ENCODE results near the gene MACF1. TPM values are rescaled to one million over a fixed set of nuclear protein-coding genes. Genes with fewer than 3 reads are reported as not detected.
"Not testable (repeated sequence)": the region's sequence is repeated elsewhere in the genome, so short reads cannot be mapped to it uniquely, and the experiment has no call there.

MACF1 gene
- total RNA-seq, 4 donors from 2014 or later: 386 to 627 (median 576) TPM

GRCh38 chr1:39160703-39161102 lies 43.8 kb upstream of the MACF1 start:
- intact Hi-C loops (cut with DNase I): no loop called here
- no peak overlapping the region for H3K27ac ChIP-seq (replicated peaks in 1 of 4)
- H3K4me1 ChIP-seq: peaks cover 45 to 77% (median 73%) of the 10 kb centered on the region in 4 donors

GRCh38 chr1:39161811-39162210 lies 42.7 kb upstream of the MACF1 start:
- WGBS: 95% methylated on average over 8 of the region's 8 CpGs
- H3K9me3 ChIP-seq; H3K27me3 ChIP-seq; H3K4me3 ChIP-seq; H3K36me3 ChIP-seq; H3K27ac ChIP-seq (replicated peaks in 1 of 4); DNase-seq (ENCODE audit: extremely low spot score); intact Hi-C loops (cut with DNase I): not testable (repeated sequence)
- H3K4me1 ChIP-seq: peaks cover 53 to 80% (median 75%) of the 10 kb centered on the region in 4 donors

More at GRCh38 chr1:39160703-39161102, 43.8 kb upstream of the MACF1 start:
- H3K27me3 ChIP-seq: no peaks in the 10 kb centered on the region
- H3K36me3 ChIP-seq: no peaks in the 10 kb centered on the region
- TF ChIP-seq EP300 (IDR thresholded peaks at IDR 0.05): no peak
- TF ChIP-seq POLR2AphosphoS5 (IDR thresholded peaks at IDR 0.05): no peak
- no peak for TF ChIP-seq CTCF (IDR thresholded peaks at IDR 0.05)
- no peak for TF ChIP-seq POLR2A (IDR thresholded peaks at IDR 0.05; ENCODE audit: low read depth)
- no peak for DNase-seq (ENCODE audit: extremely low spot score)
- no peak overlapping the region for H3K4me3 ChIP-seq
- no peaks in the 10 kb centered on the region for H3K9me3 ChIP-seq

- H3K9me3 ChIP-seq: no peaks in the 10 kb centered on the region
- H3K36me3 ChIP-seq: no peaks in the 10 kb centered on the region
- no peak for DNase-seq (ENCODE audit: extremely low spot score)
- H3K27ac ChIP-seq (replicated peaks in 1 of 4): peak overlapping the region in 1 of 4 donors; percentile 38
- no peaks in the 10 kb centered on the region for H3K27me3 ChIP-seq
- intact Hi-C loops (cut with DNase I): no loop called here
- no peak overlapping the region for H3K4me3 ChIP-seq
- peaks cover 48 to 80% (median 74%) of the 10 kb centered on the region in 4 donors for H3K4me1 ChIP-seq
- TF ChIP-seq POLR2AphosphoS5 (IDR thresholded peaks at IDR 0.05) (no peak), EP300 (IDR thresholded peaks at IDR 0.05) (no peak), CTCF (IDR thresholded peaks at IDR 0.05) (no peak), POLR2A (IDR thresholded peaks at IDR 0.05; ENCODE audit: low read depth) (no peak)
Measured at GRCh38 chr1:39163469-39163868, 41.0 kb upstream of the MACF1 start.

DNA sequence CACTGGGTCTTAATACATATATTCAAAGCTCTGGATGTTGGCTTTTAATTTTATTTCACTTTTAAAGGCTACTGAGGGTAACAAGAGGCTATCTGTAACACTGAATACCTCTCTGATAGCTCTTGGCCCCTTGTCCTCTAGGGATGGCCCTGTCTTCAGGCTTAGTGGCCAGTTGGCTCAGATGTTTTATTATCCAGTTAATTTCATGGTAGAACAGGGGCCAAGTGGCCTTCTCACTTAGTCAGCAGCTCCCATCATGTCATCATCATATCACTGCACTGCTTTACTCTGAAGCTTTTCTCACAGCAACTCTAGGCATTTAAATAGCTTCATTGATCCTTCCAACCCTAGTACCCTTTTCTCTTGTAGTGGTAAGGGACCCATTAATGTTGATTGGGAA lies 40.2 kb upstream of the MACF1 start:
- Histone ChIP-seq H3K4me3 (no peak overlapping the region), H3K9me3 (no peaks in the 10 kb centered on the region), H3K4me1 (peaks cover 41 to 75% (median 70%) of the 10 kb centered on the region in 4 donors), H3K36me3 (no peaks in the 10 kb centered on the region), H3K27ac (replicated peaks in 1 of 4) (peak overlapping the region; percentile 38 to 50 (median 48)), H3K27me3 (no peaks in the 10 kb centered on the region)
- no peak for TF ChIP-seq POLR2A (IDR thresholded peaks at IDR 0.05; ENCODE audit: low read depth)
- TF ChIP-seq CTCF (IDR thresholded peaks at IDR 0.05): no peak
- no peak for TF ChIP-seq POLR2AphosphoS5 (IDR thresholded peaks at IDR 0.05)
- no peak for TF ChIP-seq EP300 (IDR thresholded peaks at IDR 0.05)
- DNase-seq (ENCODE audit: extremely low spot score): no peak
- intact Hi-C loops (cut with DNase I): no loop called here

- peak overlapping the region; percentile 38 to 50 (median 48) for H3K27ac ChIP-seq (replicated peaks in 1 of 4)
- no peaks in the 10 kb centered on the region for H3K36me3 ChIP-seq
- H3K9me3 ChIP-seq: no peaks in the 10 kb centered on the region
- H3K27me3 ChIP-seq: no peaks in the 10 kb centered on the region
- WGBS: 21% methylated on average over 2 of the region's 2 CpGs
- H3K4me3 ChIP-seq: no peak overlapping the region
- DNase-seq (ENCODE audit: extremely low spot score): no peak
- peaks cover 41 to 71% (median 66%) of the 10 kb centered on the region in 4 donors for H3K4me1 ChIP-seq
- TF ChIP-seq POLR2A (IDR thresholded peaks at IDR 0.05; ENCODE audit: low read depth) (no peak), POLR2AphosphoS5 (IDR thresholded peaks at IDR 0.05) (peak in 1 of 2 donors; percentile 12), EP300 (IDR thresholded peaks at IDR 0.05) (no peak), CTCF (IDR thresholded peaks at IDR 0.05) (no peak)
- intact Hi-C loops (cut with DNase I): no loop called here
Measured at GRCh38 chr1:39165049-39165448, 39.4 kb upstream of the MACF1 start.

All from esophagus muscularis mucosa (tissue), 4 donors.